ENCODE measurements around the gene CACNB4.
"Not testable (repeated sequence)": the region's sequence is repeated elsewhere in the genome, so short reads cannot be mapped to it uniquely, and the experiment has no call there.

CACNB4 gene

DNA sequence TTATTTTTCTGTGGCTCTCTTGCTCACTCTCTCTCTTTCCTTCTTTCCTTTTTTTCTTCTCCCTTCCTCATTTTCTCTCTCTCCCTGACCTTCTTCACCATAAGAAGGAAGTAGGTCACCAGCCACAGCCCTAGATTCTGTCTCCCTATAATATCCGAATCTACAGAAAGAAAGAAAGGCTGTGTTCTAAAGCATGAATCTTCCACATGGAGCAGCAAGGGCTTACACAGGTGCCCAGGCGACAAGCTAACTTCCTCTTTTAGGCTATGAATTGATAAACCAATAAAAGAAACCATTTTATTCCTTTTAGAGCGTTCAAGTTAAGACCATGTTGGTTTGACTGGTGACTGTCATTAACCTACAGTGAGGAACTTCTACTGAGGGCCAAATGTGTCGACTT, 49.3 kb downstream of the CACNB4 start:
- DNase-seq: no peak

DNA sequence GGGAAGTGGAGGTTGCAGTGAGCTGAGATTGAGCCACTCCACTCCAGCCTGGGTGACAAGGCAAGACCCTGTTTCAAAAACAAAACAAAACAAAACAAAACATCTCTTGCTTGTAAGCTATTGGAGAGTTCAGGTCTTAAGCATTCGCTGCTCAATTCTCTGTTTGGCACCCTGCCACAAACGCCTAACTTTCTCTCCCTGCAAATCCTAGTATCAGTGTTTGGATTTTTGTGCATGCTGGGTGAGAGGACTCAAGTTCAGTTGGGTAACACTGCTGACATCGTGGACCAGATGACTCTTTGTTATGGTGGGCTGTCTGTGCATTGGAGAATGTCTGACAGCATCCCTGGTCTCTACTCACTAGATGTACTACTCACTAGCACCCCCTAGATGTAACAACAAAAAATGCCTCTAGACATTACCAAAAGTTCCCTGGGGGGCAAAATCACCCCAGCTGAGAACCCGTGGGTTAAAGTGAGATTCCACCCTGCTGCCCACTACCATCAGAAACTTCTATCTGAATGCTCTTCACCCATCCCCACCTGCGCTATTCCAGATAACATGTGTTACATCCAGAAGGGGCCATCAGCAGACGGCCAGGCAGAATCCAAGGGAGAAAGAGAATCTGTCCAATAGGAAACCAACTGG, 50.9 kb downstream of the CACNB4 start:
- DNase-seq: peak; percentile 9

GRCh38 chr2:152046940-152047339, 51.9 kb downstream of the CACNB4 start:
- no peak for DNase-seq

DNA sequence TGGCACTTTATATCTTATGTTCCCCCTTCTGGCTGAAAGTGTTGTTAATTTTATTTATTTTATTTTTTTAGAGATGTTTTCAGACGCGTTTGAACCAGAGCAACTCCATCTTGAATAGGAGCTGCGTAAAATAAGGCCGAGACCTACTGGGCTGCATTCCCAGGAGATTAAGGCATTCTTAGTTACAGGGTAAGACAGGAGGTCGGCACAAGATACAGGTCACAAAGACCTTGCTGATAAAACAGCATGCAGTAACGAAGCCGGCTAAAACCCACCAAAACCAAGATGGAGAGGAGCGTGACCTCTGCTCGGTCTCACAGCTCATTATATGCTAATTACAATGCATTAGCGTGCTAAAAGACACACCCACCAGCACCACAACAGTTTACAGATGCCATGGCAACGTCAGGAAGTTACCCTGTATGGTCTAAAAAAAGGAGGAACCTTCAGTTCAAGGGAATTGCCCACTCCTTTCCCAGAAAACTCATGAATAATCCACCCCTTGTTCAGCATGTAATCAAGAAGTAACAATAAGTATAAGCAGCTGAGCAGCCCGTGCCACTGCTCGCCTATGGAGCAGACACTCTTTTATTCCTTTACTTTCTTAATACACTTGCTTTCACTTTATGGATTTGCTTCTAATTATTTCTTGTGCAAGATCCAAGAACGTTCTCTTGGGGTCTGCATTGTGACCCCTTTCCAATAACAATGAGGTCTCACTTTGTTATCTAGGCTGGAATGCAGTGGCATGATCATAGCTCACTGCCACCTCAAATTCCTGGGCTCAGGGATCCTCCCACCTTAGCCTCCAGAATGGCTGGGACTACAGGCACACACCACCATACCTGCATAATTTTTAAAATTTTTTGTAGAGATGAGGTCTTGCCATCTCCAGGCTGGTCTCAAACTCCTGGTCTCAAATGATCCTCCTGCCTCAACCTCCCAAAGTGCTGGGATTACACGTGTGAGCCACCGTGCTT, 55.9 kb downstream of the CACNB4 start:
- no peak for DNase-seq

- peak; percentile 2 for DNase-seq
Measured at GRCh38 chr2:152038441-152038958, 60.3 kb downstream of the CACNB4 start.

DNA sequence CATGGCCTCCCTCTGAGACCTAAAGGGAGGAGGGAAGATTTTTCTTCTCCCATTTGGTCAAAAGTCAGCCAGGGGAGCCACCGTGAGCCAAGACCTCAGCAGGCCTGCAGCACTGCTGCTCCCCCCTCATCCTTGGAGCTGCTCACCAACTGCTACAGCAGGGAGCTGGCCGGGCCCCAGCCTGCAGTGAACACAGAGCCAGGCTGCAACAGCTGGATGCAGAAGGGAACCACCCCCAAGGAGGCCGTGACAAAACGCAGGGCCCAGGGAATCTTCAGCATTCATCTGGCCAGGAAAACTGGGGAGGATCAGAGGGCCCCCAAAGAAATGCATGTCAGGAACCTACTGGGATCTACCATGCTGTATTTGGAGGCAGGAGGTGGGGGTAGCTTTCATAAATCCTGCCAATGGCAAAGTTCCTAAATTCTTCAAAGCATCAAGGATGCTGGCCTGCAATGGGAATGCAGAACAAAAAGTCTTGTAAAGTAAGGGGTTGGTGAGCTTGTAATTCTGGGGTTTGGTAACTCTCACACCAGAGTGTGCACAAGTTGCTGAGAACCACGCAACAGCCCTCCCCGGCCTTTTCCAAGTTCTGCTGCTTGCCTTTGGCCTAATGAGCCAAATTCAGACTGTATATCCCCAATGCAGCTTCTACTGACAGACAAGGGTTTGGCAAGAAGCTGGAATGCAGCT, 61.0 kb downstream of the CACNB4 start:
- no peak for DNase-seq

- DNase-seq: peak; percentile 70
Measured at GRCh38 chr2:152036611-152037469, 62.0 kb downstream of the CACNB4 start.

GRCh38 chr2:152034257-152034801, 64.5 kb downstream of the CACNB4 start:
- no peak for DNase-seq

DNA sequence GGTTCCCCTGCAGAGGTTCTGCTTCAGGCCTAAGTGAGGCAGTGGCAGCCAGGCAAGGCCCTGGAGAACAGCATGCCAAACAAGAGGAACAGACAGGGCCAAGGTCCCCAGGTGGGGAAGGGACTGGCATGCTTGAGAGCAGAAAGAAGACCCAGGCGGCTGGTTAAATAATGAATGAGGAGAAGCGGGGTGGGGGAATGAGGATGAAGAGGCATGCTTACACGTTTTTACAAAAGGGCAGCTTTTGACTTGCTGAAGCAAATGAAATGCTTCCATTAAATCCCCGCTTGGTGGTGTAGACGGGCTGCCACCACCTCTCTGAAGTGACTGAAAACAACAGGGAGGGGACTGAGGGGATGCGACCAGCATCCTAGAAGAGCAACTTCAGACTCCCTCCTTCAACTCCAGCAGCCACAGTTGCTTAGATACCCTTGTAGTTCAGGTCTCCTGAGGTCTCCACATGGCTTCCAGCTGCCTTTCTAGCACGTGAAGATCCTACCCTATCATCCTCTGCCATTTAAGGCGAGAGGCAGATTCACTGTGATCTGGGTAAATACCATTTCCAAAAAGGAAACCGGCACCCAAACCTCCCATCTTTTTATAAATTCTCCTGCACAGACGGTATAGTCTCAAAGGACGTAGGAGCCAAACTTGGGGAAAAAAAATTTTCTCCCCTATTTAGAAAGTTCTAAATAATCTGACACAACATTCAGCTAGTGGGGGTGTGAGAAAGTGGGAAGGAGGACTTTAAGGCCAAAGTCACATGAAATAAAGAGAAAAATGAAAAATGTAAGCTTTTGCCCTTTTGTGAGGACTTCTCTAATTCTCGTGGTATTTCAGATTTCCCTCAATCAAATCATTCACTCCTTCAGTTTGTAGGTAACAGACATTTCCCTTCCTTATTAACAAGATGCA, 65.6 kb downstream of the CACNB4 start:
- DNase-seq: no peak

GRCh38 chr2:152031747-152032306, 67.0 kb downstream of the CACNB4 start:
- DNase-seq: no peak

- not testable (repeated sequence) for DNase-seq
Measured at GRCh38 chr2:152030596-152031328, 68.1 kb downstream of the CACNB4 start.

- no peak for DNase-seq
Measured at GRCh38 chr2:152028182-152028862, 70.5 kb downstream of the CACNB4 start.

DNA sequence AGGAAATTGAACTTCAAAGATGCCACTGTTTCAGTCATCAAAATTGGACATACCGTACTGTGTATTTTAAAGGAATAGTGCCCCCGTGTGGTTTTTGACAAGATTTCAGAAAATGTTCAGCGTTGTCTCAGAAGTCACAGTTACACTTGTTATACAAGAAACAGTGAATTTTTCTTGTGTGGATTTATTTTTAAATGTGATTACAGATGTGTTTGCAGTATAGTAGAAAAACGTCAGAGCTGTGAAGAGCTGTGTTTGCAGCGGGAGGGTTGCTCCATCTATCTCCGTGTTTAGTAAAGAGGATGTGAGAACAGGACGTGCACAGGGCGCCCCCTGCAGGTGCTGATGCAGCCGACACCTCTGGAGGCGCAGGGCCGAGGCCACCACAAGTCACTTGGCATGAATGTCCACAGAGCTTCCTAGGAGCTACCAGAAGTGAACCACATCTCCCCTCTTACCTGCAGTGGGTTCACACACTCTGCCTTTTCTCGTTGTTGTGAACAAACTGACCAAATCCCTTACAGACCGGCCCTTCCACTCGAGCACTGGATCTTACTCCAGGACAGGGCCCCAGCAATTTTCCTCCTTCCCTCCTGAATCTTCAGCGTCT, 73.1 kb downstream of the CACNB4 start:
- peak; percentile 81 for DNase-seq

DNA sequence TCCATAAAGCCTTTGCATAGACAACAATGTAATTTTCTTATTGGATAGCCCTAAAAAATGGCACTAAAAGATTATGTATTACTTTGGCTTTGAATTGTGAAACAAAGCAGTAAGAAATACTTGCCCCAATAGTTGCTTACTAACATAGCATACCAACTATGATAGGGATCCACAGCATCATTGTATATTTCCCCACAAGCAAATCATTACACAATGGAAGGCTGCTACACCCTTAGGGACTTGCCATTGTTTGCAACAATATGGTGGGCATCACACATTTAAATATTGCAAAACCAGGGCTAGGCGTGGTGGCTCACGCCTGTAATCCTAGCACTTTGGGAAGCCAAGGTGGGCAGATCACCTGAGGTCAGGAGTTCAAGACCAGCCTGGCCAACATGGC, 74.4 kb downstream of the CACNB4 start:
- DNase-seq: no peak

DNA sequence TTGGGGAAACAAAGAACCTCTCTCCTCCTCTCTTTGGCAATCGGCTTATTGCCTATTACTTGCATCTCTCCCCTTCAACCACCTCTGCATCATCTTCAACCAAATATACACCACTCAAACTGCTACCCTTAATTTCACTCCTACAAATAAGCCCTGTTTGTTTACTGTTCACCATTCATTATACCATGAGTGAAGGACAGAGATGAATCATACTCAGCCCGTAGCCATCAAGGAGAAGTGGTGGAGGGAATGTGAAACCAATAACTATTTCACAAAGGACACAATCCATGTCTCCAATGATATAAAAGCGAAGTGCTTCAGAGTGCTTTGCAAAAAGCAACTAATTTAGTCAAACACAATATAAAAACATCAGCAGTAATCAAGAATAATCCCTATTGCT, 76.8 kb downstream of the CACNB4 start:
- no peak for DNase-seq

DNA sequence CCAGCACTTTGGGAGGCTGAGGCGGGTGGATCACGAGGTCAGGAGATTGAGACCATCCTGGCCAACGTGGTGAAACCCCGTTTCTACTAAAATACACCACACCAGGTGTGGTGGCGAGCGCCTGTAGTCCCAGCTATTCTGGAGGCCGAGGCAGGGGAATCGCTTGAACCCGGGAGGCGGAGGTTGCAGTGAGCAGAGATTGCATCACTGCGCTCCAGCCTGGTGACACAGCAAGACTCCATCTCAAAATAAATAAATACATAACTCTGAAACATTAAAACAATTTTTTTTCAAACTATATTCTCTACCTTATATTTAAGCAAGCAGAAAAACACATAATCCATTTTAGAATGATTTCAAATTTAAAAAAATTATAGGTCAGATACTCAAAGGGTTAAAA, 77.8 kb downstream of the CACNB4 start:
- not testable (repeated sequence) for DNase-seq

DNA sequence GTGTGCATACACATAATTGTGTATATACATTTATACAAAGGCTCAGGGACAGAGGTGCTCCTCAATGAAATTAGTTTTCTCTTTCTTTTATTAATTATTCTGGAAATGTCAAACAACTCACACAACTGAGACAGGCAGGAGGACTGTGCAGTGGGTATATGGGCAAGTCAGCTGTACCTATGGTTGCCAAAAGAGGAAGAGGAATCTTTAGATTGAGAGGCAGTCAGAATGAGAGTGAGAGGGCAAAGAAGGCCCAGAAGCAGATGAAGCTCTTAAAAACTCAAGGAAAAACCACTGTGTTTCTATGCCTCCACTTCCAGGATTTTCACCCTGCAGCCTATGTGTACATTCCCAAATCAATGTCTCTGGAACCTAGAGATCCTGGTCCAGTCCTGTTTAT, 79.1 kb downstream of the CACNB4 start:
- DNase-seq: no peak

Measured in NCI-H1105 treated with DMSO at 0.1 percent for 48 hours (cell line).